Mucosa of gallbladder (tissue), 1 donor: ENCODE measurements around the gene CASZ1. TPM values are rescaled to one million over a fixed set of nuclear protein-coding genes. Genes with fewer than 3 reads are reported as not detected.

Experiments
- DNase-seq: peaks from one replicate; pipeline ENCODE4 v3.0.0-alpha.2; 2020; ENCODE audit warnings: low spot score
- total RNA-seq: library from RNA; stranded (reverse); gene quantifications from one replicate; pipeline ENCODE4 v1.2.1, GENCODE V29; 2021
- donor health status: DM: no; HTN: no; CAD: no.

The CASZ1 gene
- total RNA-seq, 1 donor from 2014 or later, result 72.8 TPM

DNA sequence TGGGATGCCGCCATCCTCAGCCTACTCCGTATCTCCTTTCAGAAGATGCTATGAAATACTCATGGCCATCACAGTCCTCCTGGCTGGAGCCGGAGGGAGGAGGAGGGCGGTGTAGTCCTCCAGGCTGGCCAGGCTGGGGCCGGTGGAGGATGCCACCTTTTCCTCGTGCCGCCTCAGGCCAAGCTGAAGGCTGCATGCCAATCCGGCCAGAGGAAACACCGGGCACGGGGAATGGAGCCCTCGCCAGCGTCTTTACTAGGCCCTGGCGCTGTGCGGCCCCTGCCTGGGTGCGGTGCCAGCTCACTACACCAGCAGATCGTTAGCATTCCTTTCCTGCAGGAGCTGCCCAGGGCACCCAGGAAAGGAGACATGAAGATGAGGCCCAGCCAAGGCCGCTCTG is 70.1 kb downstream of the CASZ1 start:
- peak; percentile 85 for DNase-seq

DNA sequence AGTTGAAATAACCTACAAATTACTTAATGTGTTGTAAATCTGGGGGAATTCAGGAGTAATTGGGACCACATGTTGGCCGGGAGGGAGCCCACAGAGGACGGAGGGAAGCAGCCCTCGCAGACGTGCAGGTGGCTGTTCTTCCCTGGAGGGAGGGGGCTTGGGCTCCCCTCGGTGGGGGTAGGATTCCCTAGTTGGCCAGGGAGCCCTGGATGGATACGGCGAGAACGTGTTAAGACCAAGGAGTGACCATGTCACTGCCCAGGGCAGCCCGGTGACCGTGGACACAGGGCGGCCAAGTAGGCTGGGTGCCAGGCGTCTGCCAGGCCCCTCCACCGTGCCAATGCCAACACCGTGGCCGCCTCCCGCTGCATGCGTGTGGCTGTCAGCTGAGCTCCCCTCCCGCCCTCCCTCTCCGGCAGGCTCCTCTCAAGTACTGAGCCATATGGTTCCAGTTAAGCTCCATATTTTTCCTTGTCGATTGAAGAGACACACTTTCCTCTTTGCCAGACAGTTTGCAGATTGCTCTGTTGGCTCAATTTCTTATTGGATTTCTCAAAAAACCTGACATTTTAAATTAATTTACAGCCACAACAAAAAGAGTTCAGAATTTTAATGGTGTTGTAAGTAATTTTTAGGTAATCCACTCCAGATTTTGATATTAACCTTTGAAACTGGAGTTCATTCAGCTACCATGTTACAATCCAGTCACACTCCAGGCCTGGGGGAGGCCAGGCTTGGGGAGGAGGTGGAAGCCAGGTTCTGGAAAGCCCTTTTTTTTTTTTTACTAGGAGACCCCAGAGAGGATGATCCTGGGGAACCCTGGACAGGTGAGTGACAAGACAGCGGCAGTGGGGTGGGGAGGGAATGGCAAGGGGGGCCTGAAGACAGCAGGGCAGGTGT is 71.2 kb downstream of the CASZ1 start:
- peak; percentile 34 for DNase-seq

DNA sequence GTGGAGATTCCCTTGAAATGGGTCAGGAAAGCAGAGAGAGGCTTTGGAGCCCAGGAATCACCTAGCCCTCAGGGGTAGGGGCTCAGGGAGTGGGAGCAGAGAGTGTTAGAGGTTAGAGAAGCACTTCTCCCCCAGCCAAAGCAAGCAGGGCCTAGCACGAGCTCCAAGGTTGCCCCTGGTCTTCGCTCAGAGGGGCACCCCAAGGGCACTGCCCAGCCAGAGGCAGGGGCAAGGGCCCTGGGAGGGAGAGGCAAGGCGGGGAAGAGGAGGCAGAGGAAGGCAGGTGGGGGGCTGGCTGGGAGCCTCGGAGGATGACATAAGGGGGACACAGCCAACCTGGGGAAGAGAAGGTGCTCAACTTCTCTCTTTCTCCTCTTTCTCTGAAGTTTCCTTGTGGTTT is 71.9 kb downstream of the CASZ1 start:
- DNase-seq, result no peak

DNA sequence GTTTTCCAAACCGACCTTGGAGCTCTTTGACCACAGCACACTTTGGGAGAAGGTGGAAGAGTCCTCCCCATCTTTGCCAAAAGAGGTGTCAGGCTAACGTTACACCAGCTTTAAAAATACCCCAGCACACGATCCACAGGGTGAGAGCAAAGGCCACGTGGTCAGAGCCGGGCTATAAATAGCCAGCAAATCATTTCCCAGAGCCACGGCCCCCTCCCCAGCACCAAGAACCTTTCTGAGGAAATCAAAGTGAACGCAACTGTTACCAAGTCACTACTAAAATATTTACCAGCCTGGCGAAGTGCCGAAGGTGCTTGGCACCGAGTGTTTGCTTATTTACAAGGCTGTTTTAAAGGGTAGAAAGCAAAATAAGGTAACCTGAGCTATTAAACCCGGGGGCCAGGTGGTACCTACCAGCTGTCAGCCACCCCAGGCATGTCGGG is 72.4 kb downstream of the CASZ1 start:
- DNase-seq, result peak; percentile 74

DNA sequence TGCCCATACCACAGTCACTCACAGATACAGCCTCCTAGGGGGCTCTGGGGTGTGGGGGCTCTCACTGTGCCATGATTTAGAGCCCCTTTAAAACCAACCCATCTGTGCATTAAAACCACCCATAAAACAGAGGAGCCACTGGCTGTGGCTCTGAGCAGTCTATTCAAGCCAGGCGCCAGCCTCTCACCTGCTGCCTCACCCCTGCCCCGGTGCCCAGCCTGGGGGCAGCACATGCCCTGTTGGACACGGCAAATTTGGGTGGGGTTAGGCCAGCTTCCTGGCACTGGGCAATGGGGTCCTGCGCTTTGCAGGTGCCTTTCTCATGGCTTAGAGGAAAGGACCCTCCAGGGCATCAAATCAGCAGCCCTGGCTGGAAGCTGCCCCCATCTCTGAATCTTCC is 73.1 kb downstream of the CASZ1 start:
- DNase-seq, result no peak

DNA sequence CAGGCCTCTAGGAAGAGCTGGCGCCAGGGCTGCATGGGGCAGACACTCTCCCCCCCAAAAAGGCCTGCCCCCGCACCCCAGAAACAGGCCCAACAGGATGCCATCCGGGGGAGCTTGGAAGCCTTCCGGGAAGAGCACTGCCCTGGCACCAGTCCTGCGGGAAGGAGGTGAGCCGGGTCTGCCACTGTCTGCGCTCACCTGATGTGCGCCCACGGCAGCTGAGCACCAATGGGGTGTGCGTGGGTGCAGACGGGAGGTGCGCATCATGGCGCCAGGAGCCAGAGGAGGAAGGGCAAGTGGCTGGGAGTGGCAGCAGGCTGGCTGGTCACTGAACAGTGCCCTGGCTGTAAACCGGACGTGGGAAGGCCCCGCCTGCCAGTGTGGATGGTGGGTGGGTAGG is 73.6 kb downstream of the CASZ1 start:
- no peak for DNase-seq

DNA sequence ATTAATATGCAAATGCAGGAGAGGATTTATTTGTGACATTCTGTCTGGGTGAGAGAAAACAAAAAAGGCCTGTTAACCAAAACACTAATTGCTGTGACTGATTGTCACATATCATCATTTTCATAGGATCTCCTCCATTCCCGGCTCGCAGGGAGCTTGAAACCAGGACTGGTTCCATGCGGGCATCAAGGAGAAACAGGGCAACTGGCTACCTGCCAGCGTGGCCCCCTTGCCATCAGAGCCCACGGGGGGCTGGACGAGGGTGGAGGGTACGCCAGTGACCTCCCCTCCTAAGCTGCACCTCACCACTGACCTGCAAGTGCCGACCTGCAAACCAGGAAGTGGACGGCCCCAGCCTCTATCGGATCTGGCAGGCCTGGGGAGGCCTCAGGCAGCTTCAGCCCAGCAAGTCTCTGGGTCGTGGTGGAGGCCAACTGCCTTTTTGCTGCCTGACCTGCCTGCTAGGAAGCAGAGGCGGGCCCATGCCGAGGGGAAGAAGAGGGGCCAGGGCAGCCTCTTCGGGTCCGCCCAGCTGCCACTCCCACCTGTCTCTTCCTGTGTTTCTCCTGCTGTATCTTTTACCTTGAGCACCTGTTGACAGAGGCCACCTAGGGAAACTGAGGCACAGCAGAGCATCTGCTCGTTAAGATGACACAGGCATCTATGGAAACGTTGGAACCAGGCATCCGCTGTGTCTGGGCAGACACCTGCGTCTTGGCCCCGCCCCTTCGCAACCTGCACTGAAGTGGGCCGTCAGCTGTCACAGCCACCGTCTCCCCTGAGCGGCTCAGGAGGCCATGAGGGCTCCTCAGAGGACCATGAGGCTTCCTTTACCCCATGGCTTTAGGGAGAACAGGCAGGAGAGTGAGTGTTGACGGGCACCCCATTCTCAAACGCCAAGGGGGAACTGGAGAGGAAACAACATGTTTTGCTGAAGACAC is 74.8 kb downstream of the CASZ1 start:
- no peak for DNase-seq

DNA sequence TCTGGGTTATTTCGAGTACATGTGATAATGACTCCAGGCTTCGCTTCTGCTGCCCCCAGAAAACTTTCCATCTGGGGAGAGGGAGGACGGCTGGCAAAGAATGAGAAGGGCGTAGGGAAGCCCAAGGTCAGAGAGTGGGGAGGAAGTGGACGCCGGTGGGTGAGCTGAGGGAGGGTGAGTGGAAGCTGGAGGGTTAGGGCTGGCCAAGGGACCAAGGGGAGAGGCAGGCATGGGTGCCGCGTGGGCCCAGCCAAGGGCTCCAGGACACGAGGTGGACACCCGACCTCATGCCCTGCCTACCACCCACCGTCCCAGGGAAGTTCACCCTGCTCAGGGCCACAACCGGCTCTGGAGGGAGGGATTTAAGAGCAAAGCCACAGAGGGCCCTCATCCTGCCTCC is 75.8 kb downstream of the CASZ1 start:
- DNase-seq, result no peak

DNA sequence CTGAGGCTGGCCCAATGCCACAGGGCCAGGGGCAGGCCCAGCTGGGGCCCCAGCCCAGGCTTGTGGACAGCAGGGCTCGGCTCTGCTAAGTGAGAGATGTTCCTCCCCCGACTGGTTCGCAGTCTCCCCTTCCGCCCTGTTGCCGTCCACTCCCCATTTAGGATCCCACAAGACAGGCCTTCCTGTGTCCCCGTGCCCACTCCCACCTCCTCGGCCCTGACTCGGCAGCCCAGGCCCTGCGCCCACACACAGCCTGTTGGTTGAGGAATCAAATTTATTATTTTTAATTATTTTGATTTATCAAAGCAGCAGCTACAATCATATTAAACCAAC is 78.4 kb downstream of the CASZ1 start:
- no peak for DNase-seq

DNA sequence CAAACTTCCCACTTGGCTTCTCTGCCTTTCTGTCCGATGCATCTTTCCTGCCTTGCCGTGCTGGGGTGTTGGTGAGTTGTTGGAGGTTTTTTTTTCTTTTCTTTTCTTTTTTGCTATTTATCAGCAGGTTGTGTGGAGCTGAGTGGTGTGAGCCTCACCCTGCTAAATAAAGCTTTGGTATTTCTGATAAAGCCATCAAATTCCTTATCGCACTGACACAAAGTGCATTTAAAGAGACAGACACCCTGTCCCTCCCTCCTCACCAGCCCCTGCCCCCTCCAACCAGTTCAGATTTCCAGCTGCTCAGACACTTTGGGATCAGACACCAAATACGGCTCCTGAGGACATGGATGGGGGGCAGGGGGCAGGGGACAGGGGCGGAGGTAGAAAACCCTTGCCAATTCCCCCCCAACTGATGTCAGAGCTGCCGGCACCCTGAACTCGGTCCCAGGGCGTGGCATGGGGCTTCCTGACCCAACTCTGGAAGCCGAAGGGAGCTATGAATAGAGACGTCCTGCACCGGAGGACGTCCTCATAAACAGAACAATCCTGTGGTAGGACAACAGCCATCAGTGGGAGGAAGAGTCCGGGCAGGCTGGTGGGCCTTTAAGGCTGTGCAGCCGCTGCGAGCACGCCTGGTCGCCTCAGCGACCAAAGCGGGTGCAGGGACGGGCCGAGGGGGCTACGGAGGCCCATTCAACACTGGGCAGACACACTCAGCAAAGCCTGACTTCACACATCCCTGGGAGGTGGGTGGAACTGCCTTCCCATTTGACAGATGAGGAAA is 79.0 kb downstream of the CASZ1 start:
- DNase-seq, result no peak

DNA sequence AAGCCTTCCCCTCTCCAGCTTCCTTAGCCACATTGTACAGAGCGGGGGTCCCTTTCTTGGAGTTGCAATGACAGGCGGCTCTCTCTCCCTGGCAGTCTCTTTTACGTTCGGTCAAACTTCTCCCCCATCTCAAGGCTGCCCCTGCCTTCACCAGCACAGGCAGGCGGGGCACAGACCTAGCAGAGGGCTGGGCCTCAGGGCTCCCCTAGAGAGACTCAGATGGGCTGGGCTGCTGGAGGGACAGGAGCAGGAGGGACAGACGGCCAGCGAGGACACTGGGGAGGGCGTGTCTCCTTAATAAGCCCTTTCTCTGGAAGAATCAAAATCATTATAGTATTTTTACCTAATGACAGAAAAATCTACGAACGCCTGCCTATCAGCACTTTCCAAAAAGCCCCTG is 79.6 kb downstream of the CASZ1 start:
- DNase-seq, result no peak

DNA sequence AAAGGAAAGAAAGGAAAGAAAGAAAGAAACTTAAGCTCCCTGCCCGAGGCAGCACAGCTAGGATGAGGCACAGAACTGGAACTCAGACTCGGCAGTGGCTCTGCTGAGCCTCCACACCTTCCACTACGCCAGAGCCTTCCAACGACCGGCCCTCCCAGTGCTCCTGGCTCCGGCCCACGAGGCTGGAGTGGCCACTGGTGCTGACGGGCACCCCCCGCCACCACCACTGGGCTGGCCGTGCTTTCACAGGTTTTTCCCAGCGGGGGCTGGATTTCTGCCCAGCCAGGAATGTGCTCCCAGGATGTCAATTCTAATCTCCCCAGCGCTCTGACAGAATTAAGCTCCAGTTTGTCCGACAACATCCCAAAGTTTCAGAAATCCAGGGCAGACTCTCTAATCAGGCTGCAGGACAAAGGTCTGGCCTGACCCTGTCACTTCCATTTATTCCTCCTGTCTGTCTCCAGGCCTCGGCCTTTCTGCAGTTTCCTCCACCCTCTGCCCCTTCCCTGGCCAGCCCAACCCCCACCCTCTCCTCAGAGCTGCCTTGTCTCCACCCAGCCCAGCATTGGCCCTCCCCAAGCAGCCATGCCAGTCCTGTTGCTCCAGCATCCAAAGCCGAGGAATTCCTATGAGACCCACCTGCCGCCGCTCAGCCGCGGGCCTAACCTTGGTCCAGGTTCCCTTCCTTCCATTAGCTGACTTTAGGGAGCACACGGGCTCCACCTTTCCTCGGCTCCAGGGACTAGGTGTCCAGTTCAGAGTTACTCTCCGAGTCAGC is 81.9 kb downstream of the CASZ1 start:
- peak; percentile 62 for DNase-seq

DNA sequence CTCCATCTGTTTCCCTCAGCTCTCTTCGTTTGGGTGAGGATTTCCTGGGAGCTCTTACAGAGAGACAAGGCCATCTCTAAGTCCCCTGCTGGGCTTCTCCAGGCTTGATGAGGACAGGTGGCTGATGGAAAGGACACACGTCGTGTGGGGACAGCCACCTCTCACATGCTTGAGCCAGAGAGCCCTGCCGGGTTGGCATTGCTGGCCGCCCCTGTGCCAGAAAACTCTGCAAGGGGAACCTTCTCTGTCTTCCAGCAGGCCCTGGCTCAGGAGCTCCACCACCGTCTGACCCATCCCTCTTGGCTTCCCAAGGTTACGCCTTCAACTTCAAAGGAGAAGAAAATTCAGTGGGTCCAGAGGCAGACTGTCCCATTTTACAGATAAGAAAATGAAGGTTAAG is 82.8 kb downstream of the CASZ1 start:
- no peak for DNase-seq

DNA sequence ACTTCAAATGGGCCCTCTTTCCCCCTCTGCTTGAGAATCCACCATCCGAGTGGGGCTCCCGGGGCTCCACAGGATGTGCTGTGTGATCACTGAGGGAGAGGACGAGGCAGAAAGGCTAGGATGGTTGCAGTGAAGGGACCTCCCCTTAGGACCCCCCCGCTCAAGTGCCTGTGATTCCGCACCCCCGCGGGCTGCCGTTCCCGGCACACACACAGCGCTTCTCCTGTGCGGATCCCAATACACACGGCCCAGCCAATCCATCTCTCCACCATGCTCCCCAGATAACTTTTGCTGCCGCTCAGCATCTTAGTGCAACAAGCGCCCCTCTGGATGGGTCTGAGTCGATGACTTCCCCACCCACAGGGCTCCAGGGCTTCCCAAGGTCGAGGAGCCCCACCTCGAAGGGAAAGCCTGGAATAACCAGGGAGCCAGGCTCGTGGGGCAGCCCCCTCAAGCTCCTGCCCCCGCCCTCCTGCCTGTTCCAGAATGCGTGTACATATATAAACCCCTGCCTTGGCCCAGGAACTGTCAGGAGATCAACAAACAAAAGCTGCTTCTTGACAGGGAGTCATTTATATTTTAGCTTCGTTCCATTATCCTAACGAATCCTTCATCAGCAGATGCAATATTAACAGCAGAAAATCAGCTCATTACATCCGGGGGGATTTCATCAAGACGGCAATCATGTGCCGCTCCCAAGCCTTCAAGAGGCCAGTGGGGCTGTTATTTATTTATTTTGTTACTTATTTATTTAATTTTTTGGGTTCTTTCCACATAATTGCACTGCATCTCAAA is 83.7 kb downstream of the CASZ1 start:
- DNase-seq, result no peak

DNA sequence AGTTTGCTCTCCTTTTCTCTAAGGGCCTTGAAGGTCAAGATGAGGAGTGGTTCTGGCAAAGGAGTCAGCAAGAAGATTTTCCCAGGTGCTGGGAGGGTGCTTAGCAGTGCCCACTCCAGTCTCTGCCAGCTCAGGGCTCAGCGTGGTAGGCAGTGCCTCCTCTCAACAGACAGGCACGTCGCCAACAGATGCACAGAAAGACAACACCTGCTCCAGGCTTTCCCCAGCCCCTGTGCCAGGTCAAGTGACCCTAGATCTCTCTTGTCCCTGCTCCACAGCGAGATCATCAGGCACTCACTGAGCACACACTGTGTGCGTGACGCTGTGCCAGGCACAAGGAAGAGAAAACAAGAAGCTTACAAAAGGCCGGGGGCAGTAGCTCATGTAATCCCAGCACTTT is 86.0 kb downstream of the CASZ1 start:
- DNase-seq, result no peak

DNA sequence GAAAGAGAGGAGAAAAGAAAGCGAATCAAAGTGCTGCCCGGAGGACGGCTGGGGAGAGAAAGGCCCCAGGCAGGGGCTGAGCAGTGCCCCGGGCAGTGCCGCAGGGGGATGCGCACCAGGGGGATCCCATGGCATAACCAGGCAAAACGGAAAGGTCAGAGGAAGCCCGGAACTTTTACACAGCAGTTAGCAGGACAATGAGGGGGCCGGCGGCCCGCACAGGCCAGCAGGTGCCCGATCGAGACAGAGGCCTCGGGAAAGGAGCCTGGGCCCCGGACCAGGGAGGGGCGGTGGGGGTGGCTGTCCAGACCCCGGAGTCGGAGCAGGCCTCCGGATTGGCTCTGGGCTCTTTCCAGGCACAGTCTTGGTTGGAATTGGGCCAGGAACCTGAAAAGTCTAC is 86.8 kb downstream of the CASZ1 start:
- no peak for DNase-seq

DNA sequence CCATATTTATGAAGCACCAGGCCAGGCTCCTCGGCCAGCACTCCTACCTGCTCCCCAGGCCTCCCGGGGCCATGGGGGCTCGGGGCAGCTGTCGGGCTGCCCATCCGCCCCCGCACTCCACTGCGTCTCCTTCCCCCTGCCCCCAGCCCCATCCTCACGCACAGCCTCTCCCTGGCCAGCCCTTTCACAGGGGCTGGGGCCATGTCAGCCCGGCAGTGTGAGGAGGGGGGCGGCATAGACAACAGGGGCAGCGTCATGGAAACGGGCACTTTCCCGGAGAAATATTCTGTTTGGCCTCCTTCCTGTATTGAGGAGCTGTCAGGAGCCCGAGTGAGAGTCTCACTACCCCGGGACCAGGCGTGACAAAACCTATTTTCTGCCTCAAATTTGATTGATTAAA is 87.3 kb downstream of the CASZ1 start:
- no peak for DNase-seq

DNA sequence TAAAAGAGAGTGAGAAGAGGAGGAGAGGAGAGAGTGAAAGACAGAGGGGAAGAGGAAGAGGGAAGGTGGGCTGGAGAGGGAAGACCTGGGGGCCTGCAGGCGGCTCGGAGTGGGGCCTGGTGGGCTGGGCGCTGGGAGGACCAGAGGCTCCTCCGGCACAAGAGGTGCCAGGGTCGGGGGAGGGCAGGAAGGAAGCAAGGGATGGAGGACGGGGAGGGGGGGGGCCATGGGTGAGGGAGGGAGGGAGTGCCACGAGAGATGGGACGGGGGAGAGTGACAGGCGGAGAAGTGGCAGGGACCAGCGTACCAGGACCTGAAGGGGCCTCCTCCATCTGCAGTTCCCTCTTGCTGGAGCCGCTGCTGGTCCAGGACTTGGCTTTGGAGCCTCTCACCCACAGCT is 87.7 kb downstream of the CASZ1 start:
- DNase-seq, result no peak

DNA sequence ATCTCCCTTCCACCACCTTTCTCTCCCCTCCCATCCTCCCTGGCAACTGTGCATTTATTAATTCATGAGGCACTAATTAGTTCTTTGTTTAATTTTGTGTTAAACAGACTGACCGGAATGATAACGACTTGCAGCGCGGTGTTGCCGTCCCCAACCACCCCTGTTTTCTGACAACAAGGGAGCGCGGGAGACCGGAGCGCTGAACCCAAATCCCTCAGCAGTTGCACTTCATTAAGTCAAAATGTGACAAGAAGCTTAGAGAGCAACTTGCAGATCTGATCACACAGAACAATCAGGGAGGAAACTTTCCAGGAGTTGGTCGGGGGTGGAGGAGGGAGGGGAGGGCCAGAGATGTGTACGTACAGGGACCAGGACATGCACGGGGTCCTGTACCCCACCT is 89.2 kb downstream of the CASZ1 start:
- DNase-seq, result no peak

DNA sequence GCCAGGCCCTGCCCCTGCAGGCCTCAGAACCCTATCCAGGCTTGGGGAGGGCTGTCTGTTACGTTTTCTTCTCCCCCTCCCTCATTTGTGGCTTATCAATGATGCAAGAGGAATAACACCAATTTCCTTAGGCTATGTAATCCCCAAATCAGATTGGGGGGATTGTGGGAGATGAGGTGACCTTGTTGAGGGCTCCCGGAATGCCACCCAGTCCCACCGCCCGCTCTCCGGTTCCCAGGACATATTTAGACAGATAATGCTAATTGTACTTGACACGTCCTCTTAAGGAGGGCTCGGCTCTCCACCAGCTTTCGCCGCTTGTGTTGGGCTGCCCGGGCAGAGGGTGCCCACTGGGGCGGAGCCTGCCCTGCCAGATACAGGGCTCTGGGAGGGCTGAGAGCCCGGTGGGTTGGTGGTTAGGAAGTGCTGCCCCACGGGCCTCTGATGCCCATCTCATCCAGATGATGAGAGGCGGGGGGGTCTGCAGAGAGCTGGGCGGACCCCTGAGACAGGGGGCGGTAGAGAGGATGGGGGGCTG is 90.0 kb downstream of the CASZ1 start:
- no peak for DNase-seq
